HG03432 (cell line): ENCODE measurements around the gene AFF3.

Experiments used
- ATAC-seq: cut with Tn5 transposase; IDR thresholded peaks from one replicate; pipeline ENCODE4 v1.9.1; 2021; ENCODE audit warnings: mild to moderate bottlenecking, moderate library complexity; ENCODE audit not compliant: unreplicated experiment

AFF3 gene

DNA sequence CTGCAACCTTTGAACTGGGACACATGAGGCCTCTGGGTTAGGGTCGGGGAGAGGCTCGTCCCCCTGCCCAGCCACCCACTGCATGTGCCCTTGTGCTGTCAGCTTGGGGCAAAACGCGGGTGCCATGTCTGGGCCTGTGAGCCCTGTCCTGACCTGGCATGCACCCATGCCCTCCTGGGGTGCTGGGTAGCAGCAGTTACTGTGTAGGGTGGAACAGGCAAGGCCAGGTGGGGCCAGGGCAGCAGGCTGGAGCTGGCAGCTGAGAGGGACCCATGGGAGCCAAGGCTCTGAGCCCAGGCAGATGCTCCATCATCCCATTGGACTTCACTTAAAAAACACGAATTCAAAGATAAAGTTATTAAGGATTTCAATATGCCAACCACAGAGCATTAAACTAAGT lies 518.8 kb downstream of the AFF3 start:
- no peak for ATAC-seq

DNA sequence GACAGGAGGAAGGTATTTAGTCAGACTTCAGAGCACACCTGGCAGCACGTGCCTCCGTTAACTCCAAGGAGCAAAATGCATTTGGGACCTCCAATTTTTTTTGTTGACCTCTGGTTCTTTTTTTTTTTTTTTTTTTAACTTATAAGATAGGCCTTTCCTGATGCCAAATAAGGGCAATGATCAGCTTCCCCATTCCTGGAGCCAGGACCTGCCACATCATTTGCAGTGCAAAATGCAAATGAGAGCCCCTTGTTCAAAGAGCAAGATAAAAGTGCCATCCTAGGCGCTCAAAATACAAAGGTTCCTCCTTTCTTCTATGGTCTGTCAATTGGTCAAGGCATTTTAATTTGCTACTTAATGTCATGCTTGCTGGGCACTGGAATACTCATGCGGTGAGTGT lies 519.4 kb downstream of the AFF3 start:
- no peak for ATAC-seq

DNA sequence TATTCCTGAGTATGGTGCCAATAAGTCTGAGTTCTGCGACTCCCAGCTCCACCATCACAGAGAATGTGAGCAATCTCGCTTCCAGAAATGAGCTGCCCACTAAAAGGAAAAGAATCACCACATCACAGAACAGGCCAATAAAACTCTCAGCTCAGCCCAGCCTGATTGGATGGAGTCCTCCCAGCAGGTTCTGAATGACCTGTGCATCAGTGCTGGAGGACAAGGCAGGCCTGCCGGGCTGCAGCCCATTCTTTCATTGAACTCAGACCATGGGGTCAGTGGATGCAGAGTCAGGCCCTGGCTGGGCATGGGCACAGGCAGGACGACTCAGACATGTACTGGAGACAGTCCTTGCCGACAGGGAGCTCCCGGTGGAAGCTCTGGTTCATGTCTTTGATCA lies 519.9 kb downstream of the AFF3 start:
- ATAC-seq: no peak

DNA sequence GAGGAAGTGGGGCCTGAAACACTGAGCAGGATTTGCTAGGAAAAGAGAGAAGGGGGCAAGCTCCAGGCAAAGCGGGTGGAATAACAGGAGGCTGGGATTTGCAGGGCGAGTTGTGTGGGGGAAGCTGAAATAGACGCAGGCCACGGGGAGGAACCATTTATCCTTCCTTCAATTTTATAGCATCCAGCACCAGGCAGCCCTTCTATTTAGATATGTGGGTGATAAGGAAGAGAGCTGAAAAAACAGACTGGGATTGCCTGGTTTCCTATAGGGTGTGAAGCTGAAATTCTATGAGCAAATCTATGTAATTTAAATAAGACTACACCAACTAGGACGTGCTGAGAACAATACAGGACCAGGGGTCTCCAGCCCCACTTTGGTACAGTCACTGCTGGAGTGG lies 520.6 kb downstream of the AFF3 start:
- ATAC-seq: no peak

DNA sequence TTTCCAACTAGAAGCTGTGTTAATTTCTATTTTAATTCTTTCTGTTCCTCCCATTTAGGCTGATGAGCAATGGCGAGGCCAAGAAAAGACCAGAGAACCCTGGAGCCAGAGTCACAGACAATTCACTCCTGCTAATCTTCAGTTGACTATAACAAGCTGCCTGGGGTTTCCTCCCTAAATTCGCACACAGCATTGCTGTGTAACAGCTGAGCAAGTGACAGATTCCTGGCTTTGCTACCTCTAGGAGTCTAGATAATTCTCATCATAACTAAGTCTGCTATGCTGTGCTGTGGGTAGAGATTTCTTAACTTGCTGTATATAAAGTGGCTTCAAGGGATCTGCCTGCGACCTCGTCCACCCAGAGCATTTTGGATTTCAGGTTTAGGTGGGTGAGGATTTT lies 521.3 kb downstream of the AFF3 start:
- no peak for ATAC-seq

DNA sequence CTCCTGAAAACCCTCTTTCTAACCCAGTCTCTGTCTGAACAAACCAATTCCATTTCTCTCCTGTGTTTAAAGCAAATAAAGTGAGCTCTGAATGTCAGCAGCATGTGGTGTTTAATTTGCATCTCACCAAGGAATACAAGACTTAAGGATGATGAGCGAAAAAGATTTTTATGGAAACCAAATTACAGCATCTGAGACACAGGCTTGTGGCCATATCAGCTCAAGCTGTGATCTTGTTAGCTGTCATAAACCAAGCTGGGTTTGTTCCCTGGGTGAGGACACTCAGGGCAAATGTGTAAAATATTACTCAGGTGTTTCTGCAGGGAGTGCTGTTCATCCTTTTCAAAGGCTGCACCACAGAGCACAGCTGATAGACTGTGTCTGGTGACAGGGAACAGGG lies 523.2 kb downstream of the AFF3 start:
- ATAC-seq: no peak

DNA sequence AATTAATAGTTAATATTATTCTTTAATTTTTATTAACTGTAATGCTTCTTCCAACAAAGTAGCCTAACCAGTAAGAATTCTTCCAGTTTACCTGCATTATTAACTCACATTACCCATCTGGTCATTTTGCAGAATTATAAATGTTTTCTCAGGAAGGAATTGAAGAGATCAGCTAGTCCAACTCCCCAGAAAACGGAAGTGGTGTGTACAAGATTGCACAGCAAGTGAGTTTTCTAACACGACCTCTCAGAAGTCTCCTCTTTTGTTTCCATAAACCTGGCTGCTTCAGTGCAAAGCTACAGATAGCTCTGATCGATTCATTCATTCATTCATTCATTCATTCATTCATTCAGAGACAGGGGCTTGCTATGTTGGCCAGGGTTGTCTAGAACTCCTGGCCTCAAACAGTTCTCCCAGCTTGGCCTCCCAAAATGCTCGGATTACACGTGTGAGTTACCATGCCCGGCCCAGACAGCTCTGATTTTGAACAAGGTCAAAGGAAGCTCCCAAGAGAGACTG lies 523.8 kb downstream of the AFF3 start:
- no peak for ATAC-seq

DNA sequence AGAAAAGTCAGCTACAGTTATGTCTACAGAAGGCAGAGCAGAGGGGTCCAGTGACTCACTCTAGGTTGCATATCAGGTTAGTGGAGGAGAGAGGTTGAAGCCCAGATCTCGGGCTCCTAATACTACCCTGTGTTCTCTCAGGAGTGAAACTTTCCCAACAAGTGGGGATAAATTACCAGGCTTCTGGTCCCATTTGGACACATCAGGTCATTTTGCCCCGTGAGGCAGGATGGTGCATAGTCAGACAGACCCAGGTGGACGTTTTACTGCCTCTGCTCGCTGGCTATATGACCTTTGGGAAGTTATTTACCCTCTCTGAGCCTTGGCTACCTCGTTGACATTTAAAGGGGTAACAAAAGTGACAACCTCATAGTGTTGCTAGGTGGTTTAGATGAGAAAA lies 524.6 kb downstream of the AFF3 start:
- ATAC-seq: no peak

DNA sequence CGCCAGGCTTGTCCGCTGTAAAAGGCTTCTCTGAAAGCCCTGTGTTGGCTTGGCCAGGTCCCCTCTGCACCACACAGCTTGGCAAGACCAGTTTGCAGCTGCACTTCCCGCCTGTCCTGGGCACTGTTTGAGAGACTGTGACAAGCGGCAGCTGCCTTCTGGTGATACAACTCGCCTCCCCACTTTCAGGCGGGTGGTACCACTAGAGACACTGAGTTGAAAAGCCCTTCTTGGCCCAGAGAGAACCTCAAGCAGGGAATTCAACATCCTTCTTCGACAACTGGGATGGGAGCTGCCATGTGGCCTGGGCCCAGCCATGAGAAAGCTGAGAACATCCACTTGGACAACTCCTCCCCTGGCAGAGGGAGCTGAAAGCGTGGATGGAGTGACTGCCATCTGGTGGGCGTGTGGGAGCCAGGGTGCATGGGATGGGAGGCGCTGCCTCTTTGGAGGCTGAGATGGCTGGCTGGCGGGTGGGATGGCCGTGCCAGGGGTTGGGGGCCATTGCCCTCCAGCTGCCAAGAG lies 527.1 kb downstream of the AFF3 start:
- ATAC-seq: no peak

DNA sequence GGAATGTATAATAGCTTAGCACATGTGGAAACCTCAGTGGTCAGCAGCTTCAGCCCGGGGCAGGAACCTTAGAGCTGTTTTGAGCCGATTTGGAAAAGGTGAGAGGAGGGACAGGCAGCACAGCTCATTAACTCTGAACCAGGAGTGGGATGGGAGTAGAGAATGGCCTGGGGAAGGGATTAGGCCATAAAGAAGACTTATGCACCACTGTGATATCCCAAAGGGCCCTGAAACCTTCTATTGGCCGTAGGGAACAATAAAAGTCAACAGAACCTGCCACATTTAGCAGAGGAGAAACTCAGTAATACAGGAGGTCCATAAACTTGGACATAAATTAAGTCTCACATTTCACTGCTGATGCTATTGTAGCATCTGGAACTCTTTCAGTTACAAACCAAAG lies 528.4 kb downstream of the AFF3 start:
- ATAC-seq: no peak

DNA sequence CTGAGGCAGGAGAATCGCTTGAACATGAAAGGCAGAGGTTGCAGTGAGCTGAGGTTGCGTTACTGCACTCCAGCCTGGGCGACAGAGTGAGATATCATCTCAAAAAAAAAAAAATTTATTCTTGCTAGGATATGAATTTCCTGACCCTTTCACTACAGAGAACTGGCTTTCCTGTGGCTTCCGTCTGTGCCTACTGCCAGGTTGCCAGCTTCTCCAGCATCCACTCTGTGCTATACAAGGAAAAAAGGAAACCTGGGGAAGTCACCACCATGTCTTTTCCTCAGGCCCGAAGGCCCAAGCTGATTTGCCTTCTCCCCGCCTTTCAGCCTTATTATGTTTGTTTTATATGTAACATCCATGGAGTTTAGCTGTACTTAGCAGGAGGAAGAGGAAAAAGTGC lies 530.6 kb downstream of the AFF3 start:
- no peak for ATAC-seq

DNA sequence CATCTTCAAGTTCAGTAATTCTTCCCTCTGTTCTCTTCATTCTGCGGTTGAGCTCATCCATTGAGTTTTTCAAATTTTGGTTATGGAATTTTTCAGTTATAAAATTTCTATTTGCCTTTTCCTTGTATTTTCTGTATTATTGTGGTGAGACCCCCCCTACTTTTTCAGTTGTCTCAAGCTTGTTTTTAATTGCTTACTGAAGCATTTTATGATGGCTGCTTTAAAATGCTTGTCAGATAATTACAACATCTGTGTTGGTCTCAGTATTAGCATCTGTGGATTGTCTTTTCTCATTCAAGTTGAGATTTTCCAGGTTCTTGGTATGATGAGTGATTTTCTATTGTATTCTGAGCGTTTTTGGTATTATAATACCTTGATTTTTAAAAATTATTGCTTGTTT lies 531.4 kb downstream of the AFF3 start:
- ATAC-seq: no peak

DNA sequence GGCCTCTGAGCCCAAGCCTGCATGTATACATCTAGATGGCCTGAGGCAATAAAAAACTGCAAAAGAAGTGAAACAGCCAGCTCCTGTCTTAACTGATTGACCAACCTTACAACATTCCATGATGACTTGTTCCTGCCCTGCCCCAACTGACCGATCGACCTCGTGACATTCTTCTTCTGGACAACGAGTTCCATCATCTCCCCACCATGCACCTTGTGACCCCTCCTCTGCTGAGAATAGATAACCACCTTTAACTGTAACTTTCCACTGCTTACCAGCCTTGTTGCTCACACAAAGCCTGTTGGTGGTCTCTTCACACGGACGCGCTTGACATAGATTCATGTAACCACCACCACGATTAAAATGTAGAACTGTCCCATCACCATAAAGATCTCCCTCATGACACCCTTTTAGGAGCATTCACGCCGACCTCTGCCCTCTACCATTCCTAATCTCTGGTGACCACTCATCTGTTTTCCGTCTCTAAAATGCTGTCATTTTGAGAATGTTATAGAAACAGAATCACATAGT lies 532.5 kb downstream of the AFF3 start:
- ATAC-seq: no peak

DNA sequence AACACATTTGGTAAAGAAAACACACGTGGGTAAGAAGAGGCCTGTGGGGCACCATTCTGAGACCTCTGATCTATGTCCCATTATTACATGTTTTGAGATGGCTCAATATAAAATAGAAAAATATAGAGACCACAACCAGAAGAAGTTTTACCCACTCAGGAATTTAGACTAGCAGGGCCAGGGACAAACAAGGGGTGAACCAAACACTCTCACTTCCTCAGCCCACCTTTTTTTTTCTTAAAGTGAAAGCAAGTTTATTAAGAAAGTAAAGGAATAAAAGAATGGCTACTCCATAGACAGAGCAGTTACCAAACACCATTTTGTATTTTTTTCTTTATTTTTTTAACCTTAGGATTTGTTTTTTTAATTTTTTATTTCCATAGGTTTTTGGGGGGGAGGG lies 533.5 kb downstream of the AFF3 start:
- ATAC-seq: no peak

DNA sequence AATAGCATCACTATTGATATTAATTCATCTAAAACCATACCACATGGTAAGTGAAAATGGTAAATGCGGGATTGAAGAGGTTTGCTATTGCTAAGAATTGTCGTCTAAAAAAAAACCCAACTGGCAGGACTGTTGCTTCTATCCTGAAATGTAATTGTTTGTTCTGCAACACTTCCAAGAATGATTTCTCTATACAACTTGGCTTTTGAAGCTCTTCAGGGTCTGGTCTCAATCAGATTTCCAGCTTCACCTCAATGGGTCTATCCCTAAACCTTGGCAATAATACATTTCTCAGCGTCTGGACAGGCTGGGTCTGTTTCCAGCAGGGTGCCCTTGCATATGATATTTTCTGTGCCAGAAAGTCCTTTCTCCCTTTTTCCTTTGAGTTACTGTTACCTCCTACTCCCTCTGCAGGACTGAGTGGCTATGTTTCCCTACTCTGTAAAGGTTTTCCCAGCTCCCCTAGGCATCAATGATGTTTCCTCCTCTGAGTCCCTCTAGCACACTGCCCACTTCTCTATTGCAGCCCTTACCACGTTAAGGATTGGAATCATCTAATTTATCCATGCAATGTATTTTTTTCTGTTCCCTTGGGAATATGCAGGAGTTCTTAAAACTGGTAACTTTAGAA lies 534.4 kb downstream of the AFF3 start:
- no peak for ATAC-seq

DNA sequence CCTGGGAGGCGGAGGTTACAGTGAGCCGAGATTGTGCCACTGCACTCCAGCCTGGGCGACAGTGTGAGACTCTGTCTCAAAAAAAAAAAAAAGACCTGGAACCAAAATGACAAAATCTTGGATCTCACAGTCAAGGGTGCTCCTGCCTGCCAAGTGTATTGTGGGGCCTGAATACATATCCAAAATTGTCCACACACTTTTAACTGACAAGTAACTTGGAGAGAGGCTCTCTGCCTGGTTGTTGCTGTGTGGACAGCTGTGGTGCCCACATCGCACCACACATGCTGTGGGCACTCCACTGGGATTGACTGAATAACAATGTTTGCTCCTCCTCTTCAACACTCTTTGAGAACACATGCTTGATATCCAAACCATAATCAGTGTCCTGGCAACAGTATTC lies 534.9 kb downstream of the AFF3 start:
- ATAC-seq: no peak

DNA sequence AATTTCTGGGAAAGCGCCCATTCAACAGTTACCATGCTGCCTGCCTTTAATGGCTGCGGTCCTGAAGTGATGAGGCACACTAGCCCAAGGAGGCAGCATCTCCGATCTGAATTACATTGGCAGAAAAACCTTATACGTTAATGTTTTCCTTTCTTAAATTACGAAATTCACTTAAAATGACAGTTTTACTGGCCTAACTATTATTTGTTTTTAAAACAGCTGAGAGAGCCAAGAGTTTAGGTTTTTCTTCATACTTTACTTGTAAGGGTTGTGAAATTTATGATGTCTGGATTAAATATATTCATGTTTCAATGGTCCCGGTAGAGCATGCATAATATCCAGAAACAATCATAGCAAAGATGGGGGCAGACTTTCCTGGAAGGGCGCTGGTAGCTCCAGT lies 537.4 kb downstream of the AFF3 start:
- ATAC-seq: no peak

DNA sequence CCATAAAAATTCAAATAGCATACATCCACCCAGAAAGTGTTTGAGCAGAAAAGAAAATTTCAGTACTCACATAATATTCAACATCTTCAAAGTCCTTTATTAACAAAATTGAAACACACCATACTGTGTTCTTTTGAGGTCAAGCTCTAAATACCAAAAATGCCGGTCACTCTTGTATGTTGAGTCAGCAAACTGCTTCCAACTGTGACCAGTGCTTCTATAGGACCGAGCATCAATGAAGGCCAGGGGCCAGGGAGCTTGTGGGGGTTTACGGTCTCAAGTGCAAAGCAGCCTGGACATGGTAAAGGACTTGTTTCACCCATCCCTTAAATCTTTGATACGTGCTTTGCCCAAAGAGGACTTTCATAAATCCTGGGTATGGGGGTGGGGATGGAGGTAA lies 539.9 kb downstream of the AFF3 start:
- ATAC-seq: no peak

DNA sequence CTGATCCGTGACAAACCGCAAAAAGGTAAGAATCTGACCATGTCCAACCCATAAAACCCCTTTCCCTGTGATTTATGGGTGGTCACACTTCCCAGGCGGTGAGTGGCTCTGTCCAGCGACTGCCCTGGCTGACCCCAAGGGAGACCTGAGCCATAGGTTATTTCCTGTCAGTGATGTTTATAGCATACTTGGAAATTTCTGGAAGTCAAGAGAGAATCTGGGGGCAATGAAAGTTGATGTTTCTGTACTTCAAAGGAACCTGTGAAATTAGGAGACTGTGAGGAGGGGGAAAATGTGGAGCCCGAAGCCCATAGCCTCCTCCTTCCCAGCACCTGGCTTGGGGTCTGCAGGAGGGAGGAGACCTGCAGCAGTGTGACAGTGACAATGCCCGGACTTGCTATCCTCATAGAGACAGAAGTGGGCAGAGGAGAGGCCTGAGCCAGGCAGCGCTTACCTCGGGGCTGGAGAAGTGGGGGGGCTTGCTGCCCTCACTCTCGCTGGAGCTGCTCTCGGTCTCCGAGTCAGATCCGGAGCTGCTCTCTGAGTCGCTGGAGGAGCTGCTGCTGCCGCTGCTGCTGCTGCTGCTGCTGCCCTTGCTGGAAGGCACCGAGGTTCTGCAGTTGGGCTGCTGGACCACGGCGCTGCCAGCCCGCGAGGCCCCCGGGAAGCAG lies 541.3 kb downstream of the AFF3 start:
- no peak for ATAC-seq

DNA sequence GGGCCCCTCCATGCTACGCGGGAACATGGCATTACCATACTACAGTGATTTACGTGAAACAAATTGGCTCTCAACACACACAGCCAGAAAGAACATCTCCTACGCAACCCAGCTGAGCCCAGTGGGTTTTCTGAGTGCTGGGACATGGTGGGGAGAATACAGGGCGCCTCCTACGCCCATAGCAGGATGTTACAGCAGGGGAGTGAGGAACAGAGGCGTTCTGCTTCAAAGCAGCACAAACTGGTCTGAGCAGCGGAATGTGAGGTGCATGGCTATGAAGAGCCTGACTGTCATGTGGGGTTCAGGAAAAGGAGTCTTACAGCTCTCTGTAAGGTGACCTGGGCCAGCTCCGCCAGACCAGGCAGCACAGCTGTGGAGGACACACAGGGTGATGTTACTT lies 543.9 kb downstream of the AFF3 start:
- no peak for ATAC-seq

DNA sequence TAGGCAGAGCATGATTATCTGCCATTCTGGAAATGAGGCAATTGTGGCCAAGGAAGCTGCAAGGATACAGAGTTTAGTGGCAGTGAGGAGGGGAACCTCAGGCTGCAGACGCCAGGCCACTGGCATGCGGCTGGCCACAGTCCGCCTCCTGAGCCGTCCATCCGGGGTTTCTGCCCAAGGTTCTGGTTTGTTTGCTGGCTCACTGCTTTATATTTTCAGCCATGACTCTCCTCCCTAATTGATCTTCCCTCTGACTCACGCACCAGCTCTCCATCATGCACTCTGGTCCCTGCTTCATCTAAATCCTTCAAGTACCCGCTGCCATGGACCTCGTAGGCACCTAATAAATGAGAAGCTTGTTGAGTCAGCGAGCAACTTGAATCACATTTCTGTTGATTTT lies 544.8 kb downstream of the AFF3 start:
- ATAC-seq: no peak

DNA sequence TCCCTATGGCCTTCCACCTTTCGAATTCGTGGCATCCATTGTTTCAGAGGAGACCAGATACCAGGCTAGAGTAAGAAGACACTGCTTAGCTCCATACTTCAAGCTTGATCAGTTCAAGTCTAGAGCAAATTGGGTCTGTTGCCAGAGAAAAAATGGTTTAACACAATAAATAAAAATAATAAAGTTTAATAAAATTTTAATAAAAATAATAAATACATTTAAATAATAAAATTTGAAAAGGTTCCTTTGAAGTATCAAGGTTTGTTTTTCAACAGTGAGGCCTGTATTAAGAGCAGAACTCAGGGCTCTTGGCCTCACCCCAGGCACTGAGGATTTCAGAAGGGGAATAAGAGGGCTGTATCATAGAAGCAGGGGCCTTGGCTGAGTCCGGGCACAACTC lies 547.0 kb downstream of the AFF3 start:
- ATAC-seq: no peak
